ENCODE results near the gene KSR2.

Gene KSR2

DNA sequence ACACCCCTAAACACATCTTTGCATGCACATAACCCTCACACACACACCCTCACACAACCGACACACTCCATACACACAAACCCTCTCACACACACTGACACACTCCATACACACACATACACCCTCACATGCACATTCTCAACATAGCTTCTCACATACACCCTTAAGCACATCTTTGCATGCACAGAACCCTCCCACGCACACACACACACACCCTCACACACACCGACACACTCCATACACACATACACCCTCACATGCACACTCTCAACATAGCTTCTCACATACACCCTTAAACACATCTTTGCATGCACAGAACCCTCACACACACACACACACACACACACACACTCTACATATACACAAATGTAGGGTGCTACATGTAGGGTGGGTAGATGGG, 534.9 kb downstream of the KSR2 start:
- no peak for DNase-seq

- no peak for DNase-seq
Measured at GRCh38 chr12:117430246-117430645, 538.5 kb downstream of the KSR2 start.

DNA sequence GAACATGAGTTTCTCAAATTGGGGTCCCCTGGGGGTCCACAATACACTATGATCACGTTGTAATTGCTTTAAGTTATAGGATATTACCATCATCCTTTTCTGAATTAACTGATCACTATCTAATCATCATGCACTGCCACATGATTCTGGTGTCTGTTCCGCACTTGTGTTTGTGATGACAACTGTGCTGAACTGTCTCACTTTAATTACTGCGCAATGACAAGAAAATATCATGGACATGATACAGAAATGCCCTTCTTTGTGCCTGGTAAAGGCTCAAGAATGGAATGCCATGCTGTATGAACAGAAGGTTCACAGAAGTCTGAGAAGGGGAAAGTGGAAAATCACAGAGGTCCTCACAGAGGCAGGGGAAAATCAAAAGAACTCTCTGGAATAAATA, 541.6 kb downstream of the KSR2 start:
- DNase-seq = no peak

- DNase-seq = no peak
Measured at GRCh38 chr12:117421987-117422386, 546.8 kb downstream of the KSR2 start.

DNA sequence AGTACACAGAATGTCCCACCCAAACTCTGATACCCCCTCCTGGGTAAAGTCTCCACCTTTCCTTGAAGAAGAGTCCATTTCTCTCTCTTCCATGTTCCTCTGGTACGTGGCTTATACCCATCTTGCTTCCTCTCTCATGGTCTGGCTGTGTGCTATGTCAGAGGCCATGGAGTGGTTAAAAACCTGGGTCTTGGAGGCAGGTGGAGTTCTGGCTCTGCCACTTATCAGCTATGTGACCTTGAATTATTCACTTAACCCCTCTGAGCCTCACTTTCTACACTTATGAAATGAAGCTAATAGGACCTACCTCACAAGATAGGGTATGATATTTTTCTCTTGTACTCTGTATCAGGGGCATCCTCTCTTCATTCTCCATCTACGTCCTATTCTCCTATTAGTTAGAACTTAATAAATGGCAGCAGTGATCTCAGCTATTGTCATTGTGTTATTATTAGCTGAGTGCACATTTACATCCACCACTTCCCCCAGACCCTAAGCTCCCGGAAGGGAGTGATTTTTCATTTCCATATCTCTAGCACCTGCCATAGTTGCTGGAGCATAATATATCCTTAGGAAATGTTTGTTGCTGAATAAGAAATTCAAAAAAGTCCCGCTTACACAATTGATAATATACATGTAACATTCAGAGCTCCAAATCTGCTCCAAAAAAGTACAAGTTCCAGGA, 547.6 kb downstream of the KSR2 start:
- no peak for DNase-seq

DNA sequence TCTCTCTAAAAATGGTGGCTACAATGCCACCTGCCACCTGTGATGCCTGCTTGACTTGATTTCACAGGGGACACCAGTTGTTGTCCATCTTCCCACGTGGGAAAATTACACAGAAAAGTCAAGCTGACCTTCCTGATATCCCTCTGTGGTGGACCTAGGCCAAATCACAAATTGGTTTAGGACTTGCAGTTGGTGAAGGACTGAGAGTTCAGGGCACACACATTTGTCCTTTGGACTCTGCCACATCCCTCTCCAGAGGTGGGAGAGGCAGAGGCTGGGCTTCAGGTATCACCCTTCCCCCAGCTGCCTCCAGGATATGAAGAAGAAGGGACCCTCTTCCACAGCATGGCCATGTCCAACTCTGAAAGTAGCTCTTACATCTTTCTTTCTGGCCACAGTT, 551.8 kb downstream of the KSR2 start:
- no peak for DNase-seq

- no peak for DNase-seq
Measured at GRCh38 chr12:117412465-117413188, 556.2 kb downstream of the KSR2 start.

DNA sequence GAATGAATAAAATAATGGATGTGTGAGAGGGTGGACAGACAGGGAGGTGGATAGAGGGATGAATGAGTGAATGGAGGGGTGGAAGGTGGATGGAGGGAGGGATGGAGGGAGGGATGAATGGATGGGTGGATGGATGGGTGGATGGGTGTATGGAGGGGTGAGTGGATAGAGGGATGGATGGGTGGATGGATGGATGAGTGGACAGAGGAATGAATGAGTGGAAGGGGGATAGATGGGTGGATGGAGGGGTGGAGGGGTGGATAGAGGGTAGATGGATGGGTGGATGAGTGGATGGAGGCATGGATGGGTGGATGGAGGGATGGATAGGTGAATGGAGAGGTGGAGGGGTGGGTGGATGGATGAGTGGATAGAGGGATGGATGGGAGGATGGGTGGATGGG, 559.5 kb downstream of the KSR2 start:
- no peak for DNase-seq

DNA sequence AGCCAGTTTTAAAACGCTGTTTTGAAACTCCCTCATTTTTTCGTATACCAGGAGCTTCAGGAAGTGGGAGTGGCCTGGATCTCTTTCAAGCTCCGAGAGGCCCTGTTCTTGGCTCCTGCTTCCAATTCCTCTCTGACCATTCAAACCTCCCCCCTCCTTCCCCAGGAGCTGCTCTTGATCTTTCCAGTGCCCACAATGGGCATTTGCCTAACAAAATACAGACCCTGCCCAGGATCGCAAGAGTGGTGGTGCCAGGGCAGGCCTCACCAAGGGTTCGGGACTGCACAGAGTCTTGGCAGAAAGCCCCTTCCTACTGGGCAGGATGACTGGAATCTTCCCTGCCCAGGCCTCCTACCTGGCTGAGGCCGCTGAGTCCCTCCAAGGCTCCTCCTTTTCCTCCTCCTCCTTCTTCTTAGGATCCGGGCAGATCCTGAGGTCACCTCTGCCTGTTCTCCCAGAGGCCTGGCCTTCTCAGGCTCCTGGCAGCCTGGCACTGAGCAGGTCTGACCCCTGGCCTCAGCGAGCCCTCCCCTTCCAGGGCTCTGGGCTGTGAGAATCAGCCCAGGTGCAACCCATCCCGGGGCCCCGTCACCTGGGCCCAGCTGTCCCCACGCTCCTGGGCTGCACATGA, 560.5 kb downstream of the KSR2 start:
- no peak for DNase-seq

DNA sequence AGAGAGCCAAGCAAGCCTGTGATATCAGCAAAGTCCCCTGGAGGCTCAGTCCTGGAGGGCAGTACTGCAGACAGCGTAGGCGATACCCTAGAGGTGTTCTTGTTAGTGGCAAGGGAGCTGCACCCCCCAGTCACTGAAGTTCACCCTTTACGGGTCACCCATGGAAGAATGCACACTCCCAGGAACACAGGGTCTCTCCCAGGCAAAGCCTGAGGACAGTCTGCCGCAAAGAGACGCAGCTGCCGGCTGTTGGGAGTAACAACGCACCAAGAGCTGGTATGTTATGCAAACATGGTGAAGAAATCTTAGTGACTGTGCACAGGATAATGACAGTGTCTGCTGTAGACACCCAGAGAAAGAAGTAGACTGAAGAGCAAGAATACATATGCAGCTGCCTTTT, 563.9 kb downstream of the KSR2 start:
- DNase-seq = no peak

- no peak for DNase-seq
Measured at GRCh38 chr12:117404203-117404853, 564.5 kb downstream of the KSR2 start.

DNA sequence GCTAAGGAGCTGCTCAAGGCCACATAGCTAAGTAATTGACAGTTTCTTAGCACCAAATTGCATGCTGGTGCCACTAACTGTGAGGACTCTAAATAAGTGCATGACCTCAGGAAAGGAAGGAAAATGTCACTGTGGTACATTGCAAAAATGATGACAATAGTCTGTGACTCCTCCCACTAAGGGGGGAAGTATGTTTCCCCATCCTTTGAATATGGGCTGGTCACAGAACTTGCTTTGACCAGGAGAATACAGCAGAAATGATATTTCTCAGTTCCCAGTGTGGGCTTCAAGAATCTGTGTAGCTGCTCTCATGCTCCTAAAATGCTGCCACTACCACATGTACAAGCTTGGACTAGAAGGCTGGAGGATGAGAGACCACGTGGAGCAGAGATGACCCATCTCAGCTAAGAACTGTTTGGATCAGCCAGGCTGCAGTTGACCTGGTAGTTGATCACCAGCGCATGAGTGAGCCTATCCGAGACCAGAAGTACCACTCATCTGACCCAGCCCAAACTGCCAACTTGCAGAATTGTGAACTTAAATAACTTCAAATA, 565.1 kb downstream of the KSR2 start:
- no peak for DNase-seq

Data from CD4-positive, alpha-beta T cell treated with Interleukin-12 subunit alpha and Interleukin-12 subunit beta, for 1 hour (primary cell).